H1 (cell line): ENCODE data around the gene ADAT3. TPM values are rescaled to one million over a fixed set of nuclear protein-coding genes. Genes with fewer than 3 reads are reported as not detected.

Experiments
- ATF2 ChIP-seq: IDR thresholded peaks from 2 replicates; pipeline ENCODE4 v1.6.1; 2012; ENCODE audit warnings: low read length, inconsistent platforms
- JUN ChIP-seq: IDR thresholded peaks from 2 replicates; pipeline ENCODE4 v1.6.1; 2011; ENCODE audit warnings: low read depth, mild to moderate bottlenecking, improper control_type of control experiment, low read length
- KDM4A ChIP-seq: IDR thresholded peaks from one replicate; pipeline ENCODE4 v1.7.1; 2012; ENCODE audit warnings: low read depth, mild to moderate bottlenecking, moderate library complexity, low read length, inconsistent platforms; ENCODE audit not compliant: severe bottlenecking
- SIN3A ChIP-seq, 2 experiments: IDR thresholded peaks in 1 of 2; conservative IDR thresholded peaks in 1 of 2; 2 replicates each; pipeline ENCODE4 v1.6.1; 2011 to 2012; ENCODE audit warnings: low read length in 2 of 2, improper control_type of control experiment in 1 of 2, low read depth in 1 of 2, mild to moderate bottlenecking in 1 of 2
- SIRT6 ChIP-seq: IDR thresholded peaks from one replicate; pipeline ENCODE4 v1.7.1; 2012; ENCODE audit warnings: low read length, inconsistent platforms
- SIX5 ChIP-seq: IDR thresholded peaks from 2 replicates; pipeline ENCODE4 v1.6.1; 2011; ENCODE audit warnings: mild to moderate bottlenecking, low read depth, low read length
- polyA plus RNA-seq, 7 experiments: library from polyadenylated mRNA; depleted of rRNA in 3 of 7; stranded (reverse) in 5 of 7; unstranded in 2 of 7; fragments of >200 nt in 5 of 7; fragments of 200-250 nt in 2 of 7; gene quantifications; 1 replicate in 5 of 7; 2 replicates in 1 of 7; 4 replicates in 1 of 7; pipeline versions ENCODE4 v1.2.1 to v1.2.3, GENCODE V29; 2011 to 2013; ENCODE audit warnings: missing spikeins in 2 of 7, mixed read lengths in 2 of 7
- total RNA-seq: library from RNA; stranded (reverse); fragmentation: NEBNext Ultra II Directional; extraction: Animal tissue kit (Norgen Biotek cat#: 25700); gene quantifications from 2 replicates; pipeline ENCODE4 v1.2.1, GENCODE V29; 2021

ADAT3 gene
- total and polyA plus RNA-seq, 2 of the 8 experiments (the other 6 are each of a cell fraction or from before 2014, with no cell fraction given): 5.4 to 10.8 TPM

DNA sequence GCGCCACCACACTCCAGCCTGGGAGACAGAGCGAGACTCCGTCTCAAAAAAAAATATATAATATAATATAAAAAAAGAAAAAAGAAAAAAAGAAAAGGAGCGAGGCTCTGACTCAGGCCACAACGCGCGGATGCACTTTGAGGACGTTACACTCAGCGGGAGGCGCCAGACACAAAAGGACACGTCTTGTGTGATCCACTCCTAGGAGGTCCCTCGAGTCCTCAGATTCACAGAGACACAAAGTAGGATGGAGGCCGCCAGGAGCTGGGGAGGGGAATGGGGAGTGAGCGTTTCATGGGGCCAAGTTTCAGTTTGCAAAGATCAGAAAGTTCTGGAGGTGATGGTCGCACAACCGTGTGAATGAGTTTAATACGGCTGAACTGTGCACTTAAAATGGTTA lies 11.4 kb upstream of the ADAT3 start (continued):
- TF ChIP-seq JUN: no peak
- no peak for TF ChIP-seq KDM4A
- no peak for TF ChIP-seq ATF2
- no peak for TF ChIP-seq SIN3A (conservative IDR thresholded peaks at IDR 0.05 in 1 of 2, IDR thresholded peaks at IDR 0.05 in 1 of 2; ENCODE audit: low read depth in 1 of 2, low read length in 2 of 2)
- TF ChIP-seq SIX5: no peak
- no peak for TF ChIP-seq SIRT6
